ENCODE results near the gene ACOX2. TPM values are rescaled to one million over a fixed set of nuclear protein-coding genes. Genes with fewer than 3 reads are reported as not detected.

Gene ACOX2
- total RNA-seq, 2 experiments from 2014 or later = not detected

- CTCF ChIA-PET = interaction anchor here (0.8 to 2.6 kb wide), 9 partner anchors 10 to 262 kb away, joined by 3 to 17 read pairs (median 6); no protein-coding TSS in a partner anchor
- POLR2A ChIA-PET = no interaction called here
Observed at GRCh38 chr3:58569287-58570001, 32.5 kb upstream of the ACOX2 start.

- CTCF ChIA-PET = interaction anchor here (0.6 to 2.6 kb wide), 21 partner anchors 8 to 965 kb away, joined by 3 to 17 read pairs (median 3); no protein-coding TSS in a partner anchor
- POLR2A ChIA-PET = no interaction called here
Observed at GRCh38 chr3:58568572-58569286, 31.7 kb upstream of the ACOX2 start.

GRCh38 chr3:58567251-58567515 lies 30.2 kb upstream of the ACOX2 start:
- CTCF ChIA-PET = interaction anchor here (1.3 to 1.4 kb wide), 2 partner anchors 63 to 66 kb away, joined by 3 to 10 read pairs; no protein-coding TSS in a partner anchor
- POLR2A ChIA-PET = no interaction called here

DNA sequence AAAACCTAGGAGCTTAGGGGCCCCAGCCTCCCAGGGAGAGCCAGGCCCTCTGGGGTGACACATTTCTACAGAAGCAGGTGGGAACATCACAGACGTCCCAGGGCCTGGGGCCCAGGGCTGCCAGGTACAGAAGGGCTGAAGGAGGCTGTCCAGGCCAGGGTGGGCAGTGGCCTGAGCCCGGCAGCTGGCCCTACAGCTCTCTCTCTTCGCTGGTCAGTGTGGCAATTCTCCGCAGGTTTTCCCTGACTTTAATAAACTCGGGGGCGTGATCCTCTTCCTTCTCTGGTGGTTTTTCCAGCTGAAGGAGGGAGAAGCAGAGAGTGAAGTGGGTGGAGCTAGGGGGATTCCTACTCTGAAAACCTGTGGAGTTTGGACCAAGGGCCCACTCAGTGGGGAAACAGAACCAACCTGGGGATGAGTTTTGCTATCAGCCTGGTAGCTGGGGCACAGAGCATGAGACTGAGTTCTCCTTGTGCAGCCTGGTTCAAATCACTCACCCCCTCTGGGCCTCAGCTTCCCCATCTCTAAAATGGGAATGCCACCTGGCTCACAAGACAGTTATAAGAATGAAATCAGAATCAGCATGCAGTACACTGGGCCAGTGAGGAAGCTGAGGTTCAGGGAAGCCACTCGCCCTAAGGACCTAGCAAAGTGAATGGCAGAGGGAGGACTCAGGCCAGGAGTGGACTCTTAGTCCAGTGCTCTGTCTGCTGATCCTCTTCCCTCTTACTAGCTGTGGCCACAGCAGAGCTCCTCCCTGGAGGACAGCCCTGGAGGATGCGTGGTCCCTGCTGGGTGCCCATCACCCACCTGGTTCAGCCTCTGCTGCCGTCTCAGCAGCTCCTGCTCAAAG lies 29.6 kb upstream of the ACOX2 start:
- ChIA-PET CTCF (interaction anchor here (1.2 to 1.4 kb wide), 3 partner anchors 60 to 67 kb away, joined by 3 to 10 read pairs (median 3); no protein-coding TSS in a partner anchor), POLR2A (no interaction called here)

DNA sequence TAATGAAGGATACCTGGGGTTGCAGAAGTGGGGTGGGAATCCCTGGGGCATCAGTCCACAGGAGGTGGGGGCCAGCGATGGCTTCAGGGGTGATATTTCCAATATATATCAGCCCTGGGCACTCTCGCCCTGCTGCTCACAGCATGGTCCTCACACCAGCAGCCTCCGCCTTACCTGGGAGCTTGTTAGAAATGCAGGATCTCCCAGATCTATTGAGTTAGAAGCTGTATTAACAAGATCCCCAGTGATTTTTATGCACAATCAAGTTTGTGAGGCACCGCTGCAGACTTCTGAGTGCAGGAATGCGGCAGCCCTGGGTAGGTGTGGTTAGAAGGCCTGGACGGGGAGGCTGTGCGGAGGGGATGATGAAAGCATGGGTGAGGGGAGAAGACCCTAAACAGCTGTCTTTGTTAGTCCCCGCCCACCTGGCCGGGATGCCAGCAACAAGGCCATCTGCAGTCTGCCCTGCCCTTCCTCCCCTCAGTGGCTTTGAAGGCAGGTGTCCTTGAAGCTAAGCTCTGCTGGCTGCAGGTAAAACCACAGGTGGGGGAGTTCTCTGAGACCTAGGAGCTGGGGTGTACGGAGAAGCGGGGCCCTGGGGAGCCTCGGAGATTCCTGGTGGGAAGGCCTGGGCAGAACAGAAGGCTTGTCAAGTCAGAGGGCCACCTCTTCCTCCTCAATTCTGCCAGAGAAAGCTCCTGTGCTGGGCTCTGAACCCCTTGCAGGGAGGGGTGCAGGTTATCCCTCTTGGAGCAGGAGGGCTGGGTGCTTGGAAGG lies 28.8 kb upstream of the ACOX2 start:
- ChIA-PET POLR2A (no interaction called here), CTCF (interaction anchor here (1.2 to 1.4 kb wide), 3 partner anchors 60 to 68 kb away, joined by 3 to 10 read pairs (median 3); no protein-coding TSS in a partner anchor)

- CTCF ChIA-PET = no interaction called here
- POLR2A ChIA-PET = no interaction called here
Observed at GRCh38 chr3:58564456-58565160, 27.6 kb upstream of the ACOX2 start.

DNA sequence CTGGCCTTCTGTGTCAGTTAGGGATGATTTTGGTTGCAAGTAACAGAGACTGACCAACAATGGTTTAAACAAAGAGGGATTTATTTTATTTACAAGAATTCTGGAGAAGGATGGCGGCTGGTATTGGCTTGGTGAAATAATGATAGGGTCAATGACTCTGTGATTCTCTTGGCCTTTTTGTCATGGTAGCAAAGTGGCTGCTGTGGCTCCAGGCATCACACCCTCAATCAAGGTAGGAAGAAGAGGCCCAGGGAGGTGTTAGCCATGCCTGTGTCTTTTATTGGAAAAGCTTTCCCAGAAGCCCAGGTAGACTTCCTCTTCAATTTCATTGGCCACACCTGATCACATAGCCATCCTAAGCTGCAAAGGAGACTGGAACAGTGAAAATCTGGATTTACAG lies 27.1 kb upstream of the ACOX2 start:
- ChIA-PET POLR2A (no interaction called here), CTCF (no interaction called here)

DNA sequence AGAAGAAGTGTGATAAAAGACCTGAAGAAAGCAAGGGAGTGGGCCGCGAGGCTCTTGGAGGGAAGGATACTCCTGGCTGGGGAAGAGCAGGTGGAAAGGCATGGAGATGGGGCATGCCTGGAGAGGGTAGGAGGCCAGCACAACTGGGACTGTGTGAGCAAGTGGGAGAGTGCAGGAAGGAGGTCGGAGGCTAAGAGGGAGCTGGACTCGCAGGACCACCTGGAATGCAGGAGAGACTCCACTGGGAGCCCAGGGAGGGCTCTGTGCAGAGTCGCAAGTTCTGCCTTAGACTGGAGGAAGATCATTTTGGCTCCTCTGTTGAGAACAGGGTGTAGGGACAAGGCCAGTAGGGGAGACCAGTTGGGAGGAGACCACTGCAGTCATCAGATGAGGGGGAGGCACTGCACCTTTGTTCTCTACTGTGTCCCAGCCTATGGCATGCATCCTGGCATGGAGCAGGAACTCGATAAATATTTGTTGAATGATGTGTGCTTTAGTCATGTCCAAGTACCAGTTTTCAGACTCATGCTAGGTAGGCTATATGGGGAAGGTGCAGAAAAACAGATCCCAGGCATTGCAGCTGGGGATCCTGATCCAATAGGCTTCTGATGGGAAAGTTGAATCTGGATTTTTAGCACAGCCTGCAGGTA lies 26.5 kb upstream of the ACOX2 start:
- CTCF ChIA-PET = no interaction called here
- POLR2A ChIA-PET = no interaction called here

- ChIA-PET POLR2A (no interaction called here), CTCF (no interaction called here)
Observed at GRCh38 chr3:58562498-58562897, 25.5 kb upstream of the ACOX2 start.

- CTCF ChIA-PET = interaction anchor here (0.6 kb wide), 1 partner anchor 7 kb away, joined by 4 read pairs; no protein-coding TSS in a partner anchor
- POLR2A ChIA-PET = no interaction called here
Observed at GRCh38 chr3:58560771-58561311, 23.9 kb upstream of the ACOX2 start.

GRCh38 chr3:58559586-58559985 lies 22.6 kb upstream of the ACOX2 start:
- ChIA-PET POLR2A (no interaction called here), CTCF (interaction anchor here (0.8 to 1.4 kb wide), 2 partner anchors 9 to 254 kb away, joined by 3 to 5 read pairs; partner anchors contain the start of genes HTD2 and RPP14)

GRCh38 chr3:58557491-58557890 lies 20.5 kb upstream of the ACOX2 start:
- ChIA-PET POLR2A (no interaction called here), CTCF (interaction anchor here (3.6 kb wide), 1 partner anchor 11 kb away, joined by 16 read pairs; no protein-coding TSS in a partner anchor)

- ChIA-PET CTCF (interaction anchor here (3.6 kb wide), 1 partner anchor 12 kb away, joined by 16 read pairs; no protein-coding TSS in a partner anchor), POLR2A (no interaction called here)
Observed at GRCh38 chr3:58556761-58557221, 19.8 kb upstream of the ACOX2 start.

GRCh38 chr3:58556001-58556400 lies 19.0 kb upstream of the ACOX2 start:
- POLR2A ChIA-PET = no interaction called here

DNA sequence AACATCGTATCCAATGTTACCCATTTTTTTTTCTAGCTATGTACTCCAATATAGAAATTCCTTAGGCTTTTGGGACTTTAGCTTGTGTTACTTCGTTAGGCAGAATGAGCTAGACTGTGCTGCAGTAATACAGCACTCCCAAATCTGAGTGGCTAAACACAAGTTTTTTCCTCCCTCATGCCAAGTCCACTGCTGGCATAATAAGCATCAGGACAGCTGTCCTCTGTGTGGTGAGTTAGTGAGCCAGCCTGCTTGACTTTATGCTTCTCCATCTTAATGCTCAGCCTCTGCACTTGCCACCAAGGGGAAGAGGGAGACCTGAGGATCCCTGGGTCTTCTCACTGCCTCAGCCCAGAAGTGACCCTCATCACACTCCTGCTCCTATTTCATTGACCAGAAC lies 18.2 kb upstream of the ACOX2 start:
- ChIA-PET CTCF (interaction anchor here (0.6 to 3.6 kb wide), 2 partner anchors 14 to 15 kb away, joined by 7 to 16 read pairs; no protein-coding TSS in a partner anchor), POLR2A (no interaction called here)

More at GRCh38 chr3:58556001-58556400, 19.0 kb upstream of the ACOX2 start:
- CTCF ChIA-PET = interaction anchor here (3.6 kb wide), 1 partner anchor 13 kb away, joined by 16 read pairs; no protein-coding TSS in a partner anchor

GRCh38 chr3:58553003-58553402 lies 16.0 kb upstream of the ACOX2 start:
- CTCF ChIA-PET = no interaction called here
- POLR2A ChIA-PET = no interaction called here

GRCh38 chr3:58551636-58552180 lies 14.7 kb upstream of the ACOX2 start:
- CTCF ChIA-PET = no interaction called here
- POLR2A ChIA-PET = no interaction called here
